Immature natural killer cell (primary cell): Measurements from ENCODE around the gene MRPL46. TPM values are rescaled to one million over a fixed set of nuclear protein-coding genes. Genes with fewer than 3 reads are reported as not detected.

Experiments
- DNase-seq, 3 donors: peaks; one replicate each; pipeline ENCODE4 v3.0.0; 2022; ENCODE audit warnings: mixed read lengths in 1 of 3
- H3K27ac Mint-ChIP-seq, 6 donors: one replicate each; pipeline ENCODE4 v1.8.0; 2020; ENCODE audit warnings: mixed read lengths in 6 of 6, mild to moderate bottlenecking in 5 of 6, inconsistent platforms in 4 of 6, moderate library complexity in 3 of 6
- H3K27me3 Mint-ChIP-seq, 3 donors: one replicate each; pipeline ENCODE4 v1.8.0; 2020 to 2021; ENCODE audit warnings: low read depth in 3 of 3, mild to moderate bottlenecking in 3 of 3, mixed read lengths in 3 of 3, moderate library complexity in 3 of 3, inconsistent platforms in 1 of 3
- H3K36me3 Mint-ChIP-seq, 3 donors: one replicate each; pipeline ENCODE4 v1.8.0; 2020; ENCODE audit warnings: mixed read lengths in 3 of 3, inconsistent platforms in 2 of 3, mild to moderate bottlenecking in 2 of 3
- H3K4me1 Mint-ChIP-seq, 2 donors: one replicate each; pipeline ENCODE4 v1.8.0; 2020; ENCODE audit warnings: inconsistent platforms in 2 of 2, mild to moderate bottlenecking in 2 of 2, mixed read lengths in 2 of 2, moderate library complexity in 1 of 2
- H3K4me3 Mint-ChIP-seq, 5 donors: one replicate each; pipeline ENCODE4 v1.8.0; 2020; ENCODE audit warnings: mild to moderate bottlenecking in 5 of 5, mixed read lengths in 5 of 5, inconsistent platforms in 3 of 5, moderate library complexity in 3 of 5
- H3K9me3 Mint-ChIP-seq, 6 donors: one replicate each; pipeline ENCODE4 v1.8.0; 2020; ENCODE audit warnings: mild to moderate bottlenecking in 6 of 6, mixed read lengths in 6 of 6, inconsistent platforms in 4 of 6, moderate library complexity in 3 of 6
- polyA plus RNA-seq, 3 donors: library from polyadenylated mRNA; unstranded; fragments of 300-500 nt; fragmentation: Illumina TruSeq; gene quantifications; one replicate each; pipeline ENCODE4 v1.2.3, GENCODE V29; 2021

The MRPL46 gene
- 10 to 100 TPM; 37.8 to 45.8 (median 45.7) TPM for polyA plus RNA-seq

DNA sequence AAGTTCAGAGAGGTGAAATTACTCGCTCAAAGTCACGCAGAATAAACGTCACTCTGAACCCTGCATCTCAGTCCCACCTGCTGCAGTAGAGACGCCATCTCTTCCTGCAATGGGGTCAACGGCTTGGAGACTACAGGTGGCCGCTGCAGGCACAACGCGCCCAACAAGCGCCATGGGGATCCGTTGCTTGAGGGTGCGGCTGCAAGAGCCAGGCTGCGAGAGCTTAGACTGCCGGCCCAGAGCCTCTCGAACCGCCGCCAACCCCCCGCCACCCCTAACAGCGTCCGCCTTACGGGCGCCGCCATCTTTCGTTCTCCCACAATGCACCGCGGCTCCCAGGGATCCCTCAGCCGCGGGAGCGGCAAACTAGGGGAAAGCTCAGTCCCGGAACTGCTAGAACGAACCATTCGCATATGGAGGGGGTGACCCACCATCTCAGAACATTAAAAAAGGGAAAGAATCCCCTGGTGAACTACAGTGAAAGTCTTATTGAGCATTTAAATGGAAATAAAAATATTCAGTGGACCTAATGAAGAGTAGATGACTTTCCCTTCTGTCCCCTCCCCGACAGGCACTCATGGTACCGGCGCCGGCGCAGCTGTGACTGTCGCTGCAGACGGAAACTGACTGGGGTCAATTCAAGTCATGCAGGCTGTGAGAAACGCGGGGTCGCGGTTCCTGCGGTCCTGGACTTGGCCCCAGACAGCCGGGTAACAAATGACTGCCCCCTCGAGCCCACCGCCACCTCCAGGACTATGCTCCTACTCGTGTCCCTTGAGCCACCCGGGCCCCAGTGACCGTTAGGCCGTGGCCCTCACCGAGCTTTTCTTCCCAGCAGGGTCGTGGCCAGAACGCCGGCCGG is at the start of gene MRPL46, which contains the start of gene MRPS11:
Gene MRPL46 (minus strand): TSS at position 316 of the 862 bp plus-strand sequence. CDS start 11 bp downstream, at position 305.
Gene MRPS11 (plus strand): TSS at position 636 of the 862 bp plus-strand sequence. CDS start 10 bp downstream, at position 646.
- DNase-seq: peak; percentile 90
- Mint-ChIP-seq H3K4me1 (peaks cover 33 to 35% of the 10 kb centered on the region in 2 donors), H3K27ac (peak within 1 kb of the TSS; percentile 94 to 99 (median 98)), H3K4me3 (peak within 1 kb of the TSS; percentile 85 to 98 (median 97)), H3K9me3 (no peaks in the 10 kb centered on the region), H3K36me3 (peaks cover 7 to 17% (median 13%) of the 10 kb centered on the region in 3 donors), H3K27me3 (peaks cover 7 to 14% (median 11%) of the 10 kb centered on the region in 3 donors)

DNA sequence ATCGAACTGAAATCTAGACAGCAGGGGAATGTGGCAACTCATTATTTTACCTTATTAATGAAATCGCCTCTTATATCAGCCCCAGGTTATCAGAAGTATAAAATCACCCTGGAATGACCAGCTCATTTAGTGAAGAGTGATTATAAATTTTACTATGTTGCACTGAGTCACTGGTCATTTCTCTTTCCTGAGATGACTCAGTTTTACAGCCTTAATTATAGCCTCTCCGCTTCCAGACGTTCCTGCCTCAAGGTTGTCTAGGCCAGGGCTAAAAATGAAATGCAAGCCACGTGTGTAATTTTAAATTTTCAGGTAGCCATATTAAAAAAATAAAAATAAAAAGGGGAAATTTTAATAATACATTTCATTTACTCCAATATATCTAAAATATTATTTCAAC is 46.0 kb upstream of the MRPL46 start:
- DNase-seq: no peak
- no peaks in the 10 kb centered on the region for H3K9me3 Mint-ChIP-seq
- H3K4me3 Mint-ChIP-seq: no peak overlapping the region
- peaks cover 19 to 51% (median 43%) of the 10 kb centered on the region in 3 donors for H3K36me3 Mint-ChIP-seq
- H3K27ac Mint-ChIP-seq: no peak overlapping the region
- H3K4me1 Mint-ChIP-seq: no peaks in the 10 kb centered on the region
- peaks cover 0 to 2% (median 0%) of the 10 kb centered on the region in 3 donors for H3K27me3 Mint-ChIP-seq

DNA sequence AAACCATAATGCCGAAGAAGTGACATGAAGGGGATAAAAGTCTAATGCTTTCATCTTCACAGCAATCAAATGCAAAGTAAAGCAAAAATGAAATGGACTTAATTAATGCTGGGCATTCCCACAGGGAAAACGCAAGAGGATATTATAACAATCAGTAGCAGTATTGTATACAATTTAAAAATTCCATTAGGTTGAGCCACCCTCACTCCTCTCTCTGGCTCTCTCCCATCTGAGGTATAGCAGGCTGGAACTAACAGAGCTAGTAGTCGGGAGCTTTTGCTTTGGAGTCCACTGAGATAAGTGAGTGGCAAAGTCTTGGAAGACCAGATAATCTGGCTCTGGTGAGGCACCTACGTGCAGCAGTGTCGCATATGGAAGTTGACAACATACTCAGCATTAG is 45.4 kb upstream of the MRPL46 start:
- H3K4me3 Mint-ChIP-seq: no peak overlapping the region
- no peak for DNase-seq
- H3K4me1 Mint-ChIP-seq: no peaks in the 10 kb centered on the region
- H3K27me3 Mint-ChIP-seq: peaks cover 0 to 2% (median 0%) of the 10 kb centered on the region in 3 donors
- H3K36me3 Mint-ChIP-seq: peaks cover 19 to 52% (median 41%) of the 10 kb centered on the region in 3 donors
- H3K9me3 Mint-ChIP-seq: no peaks in the 10 kb centered on the region
- no peak overlapping the region for H3K27ac Mint-ChIP-seq

DNA sequence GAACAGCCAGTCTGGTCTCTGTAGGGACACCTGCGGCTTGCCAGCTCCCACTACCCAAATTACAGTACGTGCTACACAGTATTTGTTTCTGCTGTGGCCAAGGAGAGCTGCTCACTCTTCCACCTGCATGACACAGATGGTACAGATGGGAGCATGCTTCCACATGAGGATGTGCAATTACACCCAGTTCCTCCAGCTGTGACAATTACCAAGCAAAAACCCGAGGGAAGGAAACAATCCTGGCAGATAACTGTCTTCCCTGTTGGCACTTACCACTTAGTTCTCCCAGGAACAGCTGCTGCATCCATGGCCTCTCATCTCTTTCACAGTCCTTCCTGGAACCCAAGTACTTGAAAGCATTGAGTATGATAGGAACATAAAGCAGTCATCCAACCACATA is 44.9 kb upstream of the MRPL46 start:
- no peak overlapping the region for H3K4me3 Mint-ChIP-seq
- no peaks in the 10 kb centered on the region for H3K9me3 Mint-ChIP-seq
- peaks cover 19 to 52% (median 41%) of the 10 kb centered on the region in 3 donors for H3K36me3 Mint-ChIP-seq
- no peak for DNase-seq
- no peaks in the 10 kb centered on the region for H3K4me1 Mint-ChIP-seq
- H3K27ac Mint-ChIP-seq: no peak overlapping the region
- H3K27me3 Mint-ChIP-seq: peaks cover 0 to 2% (median 0%) of the 10 kb centered on the region in 3 donors

DNA sequence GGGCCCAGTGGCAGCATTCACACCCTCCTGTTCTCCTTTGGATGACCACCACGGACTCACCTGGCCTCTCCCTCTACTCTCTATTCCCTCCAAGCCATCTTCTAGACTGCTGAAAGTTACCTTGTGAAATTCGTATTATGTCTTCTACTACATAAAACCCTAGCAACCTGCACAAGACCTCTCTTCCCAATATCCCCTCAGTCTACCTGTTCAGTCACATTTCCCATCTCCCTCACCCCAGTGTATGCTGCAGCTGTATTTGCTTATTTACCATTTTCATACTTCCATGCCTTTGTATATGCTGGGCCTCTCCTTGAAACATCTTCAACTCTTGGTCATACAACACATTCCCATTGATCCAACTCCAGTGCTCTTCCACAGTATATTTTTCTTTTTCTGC is 44.0 kb upstream of the MRPL46 start:
- no peak for DNase-seq
- no peak overlapping the region for H3K27ac Mint-ChIP-seq
- no peaks in the 10 kb centered on the region for H3K9me3 Mint-ChIP-seq
- peaks cover 0 to 2% (median 0%) of the 10 kb centered on the region in 3 donors for H3K27me3 Mint-ChIP-seq
- H3K4me1 Mint-ChIP-seq: no peaks in the 10 kb centered on the region
- H3K36me3 Mint-ChIP-seq: peaks cover 20 to 50% (median 35%) of the 10 kb centered on the region in 3 donors
- H3K4me3 Mint-ChIP-seq: no peak overlapping the region

DNA sequence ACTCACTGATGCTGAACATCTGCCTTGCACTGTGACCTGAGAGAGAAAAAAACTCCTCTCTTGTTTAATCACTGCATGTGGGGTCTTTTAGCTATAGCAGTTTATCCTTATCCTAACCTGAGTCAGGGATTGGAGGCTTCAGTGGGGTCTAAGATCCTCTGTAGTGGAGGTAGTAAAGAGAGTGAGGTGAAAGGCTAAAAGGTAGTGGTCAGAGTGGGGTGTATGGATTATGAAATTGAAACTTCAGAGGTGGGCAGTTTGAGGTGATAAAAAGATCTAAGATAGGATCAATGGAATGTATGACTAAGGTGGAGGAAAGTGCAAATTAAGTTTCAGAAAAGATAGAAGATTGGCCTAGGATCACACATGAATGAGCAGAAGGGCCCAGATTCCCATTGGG is 42.8 kb upstream of the MRPL46 start:
- Mint-ChIP-seq H3K27ac (no peak overlapping the region), H3K4me3 (no peak overlapping the region), H3K9me3 (no peaks in the 10 kb centered on the region), H3K27me3 (peaks cover 0 to 2% (median 0%) of the 10 kb centered on the region in 3 donors), H3K4me1 (no peaks in the 10 kb centered on the region), H3K36me3 (peaks cover 27 to 52% (median 35%) of the 10 kb centered on the region in 3 donors)
- DNase-seq: no peak

DNA sequence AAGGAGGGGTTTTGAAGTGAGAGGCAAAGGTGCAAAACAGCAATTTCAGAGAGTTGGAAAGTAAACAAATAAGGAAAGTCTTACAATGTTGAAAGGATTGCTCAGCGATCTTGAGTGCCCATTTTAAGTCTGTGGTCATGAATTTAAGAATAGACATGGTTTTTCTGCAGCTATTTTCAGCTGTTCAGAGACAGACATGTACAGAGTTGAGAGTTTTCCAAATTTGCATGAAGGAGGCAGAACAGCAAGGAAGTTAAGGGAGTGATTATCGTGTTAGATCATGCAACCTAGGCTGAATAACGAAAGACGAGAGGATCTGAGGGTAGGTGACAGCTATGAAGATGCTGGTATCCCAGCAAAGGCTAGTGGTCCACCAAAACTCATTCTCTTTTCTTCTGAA is 42.1 kb upstream of the MRPL46 start:
- Mint-ChIP-seq H3K27ac (no peak overlapping the region), H3K36me3 (peaks cover 30 to 51% (median 35%) of the 10 kb centered on the region in 3 donors), H3K9me3 (no peaks in the 10 kb centered on the region)

DNA sequence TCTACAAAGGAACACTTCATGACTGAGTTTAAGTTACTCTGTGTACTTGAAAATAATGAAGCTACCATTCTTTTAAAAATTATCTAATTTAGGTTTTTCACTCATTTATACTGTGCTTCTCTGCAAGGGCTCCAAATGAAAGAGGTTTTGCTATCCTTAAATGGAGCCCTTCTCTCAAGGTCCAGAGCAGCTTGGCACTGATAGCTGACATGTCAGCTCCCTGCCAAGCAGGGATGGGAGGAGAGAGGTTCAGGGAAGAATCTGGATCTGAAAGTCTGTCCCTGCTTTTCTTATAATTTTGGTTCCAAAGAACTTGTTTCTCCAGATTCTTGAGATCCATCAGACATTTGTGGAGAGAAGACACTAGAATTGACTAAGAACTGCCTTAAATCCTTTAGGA is 39.4 kb upstream of the MRPL46 start:
- Mint-ChIP-seq H3K27me3 (peaks cover 0 to 2% (median 0%) of the 10 kb centered on the region in 3 donors), H3K4me1 (no peaks in the 10 kb centered on the region), H3K27ac (no peak overlapping the region), H3K36me3 (peaks cover 29 to 47% (median 39%) of the 10 kb centered on the region in 3 donors), H3K4me3 (no peak overlapping the region), H3K9me3 (no peaks in the 10 kb centered on the region)
- DNase-seq: no peak

More for the DNA sequence above, 42.1 kb upstream of the MRPL46 start:
- Mint-ChIP-seq H3K4me3 (no peak overlapping the region), H3K27me3 (peaks cover 0 to 2% (median 0%) of the 10 kb centered on the region in 3 donors), H3K4me1 (no peaks in the 10 kb centered on the region)
- DNase-seq: no peak

DNA sequence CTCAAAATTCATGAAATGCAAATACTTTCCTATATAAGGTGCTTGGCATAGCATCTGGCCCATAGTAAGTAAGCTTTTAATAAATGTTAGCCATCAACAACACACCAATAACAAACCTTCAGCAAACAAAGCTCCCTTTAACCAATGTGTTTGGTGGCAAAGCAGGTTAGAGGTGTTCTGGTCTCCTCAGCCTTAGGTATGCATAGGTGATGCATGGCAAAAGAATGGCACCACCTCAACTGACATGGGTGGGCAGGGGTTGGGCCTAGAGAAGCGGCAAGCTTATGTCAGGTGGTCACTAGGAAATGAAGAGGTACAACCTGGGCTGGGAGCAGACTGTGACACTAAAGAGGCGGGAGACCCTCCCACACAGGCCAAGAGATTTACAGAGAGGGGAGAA is 38.5 kb upstream of the MRPL46 start:
- DNase-seq: no peak
- Mint-ChIP-seq H3K4me1 (no peaks in the 10 kb centered on the region), H3K9me3 (no peaks in the 10 kb centered on the region), H3K27ac (no peak overlapping the region), H3K4me3 (no peak overlapping the region), H3K27me3 (no peaks in the 10 kb centered on the region), H3K36me3 (peaks cover 21 to 39% (median 37%) of the 10 kb centered on the region in 3 donors)

DNA sequence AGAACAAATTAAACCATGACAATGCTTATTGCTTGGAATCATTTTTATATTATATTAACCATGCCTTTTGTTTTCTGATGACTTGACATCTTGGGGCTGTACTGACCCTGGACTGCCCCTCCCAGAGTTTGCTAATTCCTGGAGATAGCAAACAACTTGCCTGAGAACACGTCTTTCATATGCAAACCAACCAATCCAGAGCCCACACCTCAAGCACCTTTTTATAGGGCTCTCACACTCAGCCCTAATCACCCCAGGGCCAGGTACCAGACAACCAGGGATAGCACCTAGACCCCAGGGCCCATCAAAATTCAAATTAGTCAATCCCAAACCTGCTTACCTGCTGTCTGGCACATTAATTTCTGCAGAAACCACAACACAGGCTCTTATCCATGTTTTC is 37.3 kb upstream of the MRPL46 start:
- no peak for DNase-seq
- Mint-ChIP-seq H3K36me3 (peaks cover 16 to 30% (median 28%) of the 10 kb centered on the region in 3 donors), H3K27ac (no peak overlapping the region), H3K4me1 (no peaks in the 10 kb centered on the region), H3K4me3 (no peak overlapping the region), H3K27me3 (no peaks in the 10 kb centered on the region), H3K9me3 (no peaks in the 10 kb centered on the region)

DNA sequence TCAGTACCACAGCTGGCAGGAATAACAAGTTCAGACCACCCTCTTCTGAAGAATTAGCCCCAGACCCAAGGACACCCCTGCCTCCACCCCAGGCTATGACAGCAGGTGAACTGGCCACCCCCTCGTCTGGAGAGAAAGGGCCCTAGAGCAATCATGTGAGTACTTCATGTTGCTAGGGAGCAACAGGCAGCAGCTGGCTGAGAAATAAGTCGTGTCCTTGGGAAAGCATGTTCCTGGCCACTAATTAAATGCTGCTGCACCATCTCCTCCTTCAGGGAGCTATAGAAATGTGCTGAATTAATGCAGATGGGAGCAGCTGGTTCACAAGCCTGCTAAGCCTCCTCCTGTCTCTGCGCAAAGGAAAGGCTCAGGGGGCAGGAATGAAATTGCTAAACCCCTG is 31.8 kb upstream of the MRPL46 start:
- Mint-ChIP-seq H3K27ac (no peak overlapping the region), H3K4me1 (no peaks in the 10 kb centered on the region), H3K9me3 (no peaks in the 10 kb centered on the region), H3K36me3 (peaks cover 4 to 15% (median 12%) of the 10 kb centered on the region in 3 donors), H3K27me3 (peaks cover 0 to 3% (median 0%) of the 10 kb centered on the region in 3 donors), H3K4me3 (no peak overlapping the region)
- DNase-seq: no peak

DNA sequence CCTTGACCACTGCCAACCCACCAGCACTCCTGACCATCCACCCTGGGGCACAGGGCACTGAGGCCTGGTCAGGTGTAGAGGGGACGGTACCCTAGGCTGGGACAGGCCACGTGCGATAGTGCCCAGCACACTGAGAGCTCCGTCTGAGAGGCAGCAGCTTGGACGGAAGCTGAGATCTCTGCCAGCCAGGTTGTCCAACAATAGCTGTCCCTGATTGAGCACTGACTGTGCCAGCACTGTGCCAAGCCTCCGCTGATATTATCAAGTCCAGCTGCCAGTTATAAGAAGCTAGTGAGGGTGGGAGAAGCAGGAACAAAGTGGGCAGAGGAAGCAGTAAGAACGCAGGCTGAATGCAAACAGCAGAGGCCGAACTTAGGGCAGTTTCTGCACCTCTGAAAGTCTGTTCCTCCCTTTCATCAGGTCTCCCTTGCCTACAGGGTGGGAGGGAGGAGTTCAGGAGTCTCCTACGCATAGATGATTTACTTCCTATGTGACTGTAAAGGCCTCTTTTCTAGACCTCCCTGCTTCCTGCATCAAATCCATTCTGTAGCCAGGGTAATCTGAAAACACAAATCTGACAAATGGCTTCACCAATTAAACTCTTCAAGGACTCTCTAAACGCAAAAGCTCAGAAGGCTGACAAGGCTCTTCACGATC is 30.0 kb upstream of the MRPL46 start:
- peaks cover 0 to 3% (median 0%) of the 10 kb centered on the region in 3 donors for H3K27me3 Mint-ChIP-seq
- no peaks in the 10 kb centered on the region for H3K4me1 Mint-ChIP-seq
- H3K36me3 Mint-ChIP-seq: peaks cover 4 to 13% (median 6%) of the 10 kb centered on the region in 3 donors
- DNase-seq: no peak
- H3K9me3 Mint-ChIP-seq: no peaks in the 10 kb centered on the region
- no peak overlapping the region for H3K4me3 Mint-ChIP-seq
- no peak overlapping the region for H3K27ac Mint-ChIP-seq

DNA sequence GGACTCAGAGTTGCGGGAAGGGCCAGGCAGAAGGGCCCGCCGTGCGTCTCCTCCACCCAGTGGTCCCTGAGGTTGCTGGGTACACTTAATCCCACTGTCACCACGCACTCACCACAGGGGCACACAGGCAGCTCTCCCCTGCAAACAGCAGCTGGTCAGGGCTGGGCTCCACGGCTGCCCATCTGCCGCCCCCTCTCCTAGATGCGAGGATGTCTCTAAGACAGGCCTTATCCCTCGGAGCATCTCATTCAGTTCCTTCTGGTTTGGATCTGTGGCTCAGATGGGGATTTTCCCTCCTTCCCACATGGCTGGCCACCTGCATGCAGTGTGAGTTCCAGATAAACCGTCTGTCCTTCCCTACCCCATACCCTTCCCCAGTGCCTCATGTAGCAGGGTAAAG is 26.7 kb upstream of the MRPL46 start:
- no peak for DNase-seq
- Mint-ChIP-seq H3K36me3 (peaks cover 0 to 4% (median 3%) of the 10 kb centered on the region in 3 donors), H3K9me3 (no peaks in the 10 kb centered on the region), H3K27me3 (peaks cover 0 to 5% (median 2%) of the 10 kb centered on the region in 3 donors), H3K4me3 (no peak overlapping the region), H3K27ac (no peak overlapping the region), H3K4me1 (no peaks in the 10 kb centered on the region)

DNA sequence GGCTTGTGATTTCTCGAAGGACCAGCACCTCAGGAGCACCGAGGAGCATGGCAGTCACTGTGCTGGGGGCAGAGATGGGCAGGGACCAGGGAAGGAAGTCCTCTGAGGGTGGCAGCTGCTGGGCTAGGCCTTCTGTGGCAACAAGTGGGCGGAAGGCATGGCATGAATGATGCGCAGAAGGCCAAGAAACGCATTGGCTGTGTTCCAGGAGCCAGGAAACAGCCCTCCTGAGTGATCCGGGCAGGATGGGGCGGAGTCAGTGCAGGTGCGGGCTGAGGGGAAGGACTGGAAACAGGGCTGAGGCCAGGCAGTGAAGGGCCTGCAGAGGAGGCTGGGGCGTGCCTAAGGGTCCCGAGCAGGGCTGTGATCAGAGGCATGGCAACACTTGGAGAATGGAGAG is 24.0 kb upstream of the MRPL46 start:
- no peak overlapping the region for H3K4me3 Mint-ChIP-seq
- H3K27me3 Mint-ChIP-seq: peaks cover 0 to 4% (median 2%) of the 10 kb centered on the region in 3 donors
- H3K36me3 Mint-ChIP-seq: peaks cover 0 to 3% (median 0%) of the 10 kb centered on the region in 3 donors
- H3K4me1 Mint-ChIP-seq: no peaks in the 10 kb centered on the region
- H3K9me3 Mint-ChIP-seq: no peaks in the 10 kb centered on the region
- DNase-seq: no peak
- no peak overlapping the region for H3K27ac Mint-ChIP-seq
